MM.1S (cell line): ENCODE data around the gene PIGT.

Source experiments
- EZH2 ChIP-seq: fragments of 300-600 bp; sonication (generic); optimal IDR thresholded peaks from 2 replicates; pipeline ENCODE3; 2017; ENCODE audit warnings: low read depth, mild to moderate bottlenecking, antibody characterized with exemption, low read length, mixed read lengths
- EZH2phosphoT487 ChIP-seq: fragments of 300-600 bp; sonication (generic); IDR thresholded peaks from 2 replicates; pipeline ENCODE4 v1.6.1; 2018; ENCODE audit warnings: antibody characterized with exemption, low read length
- TF ChIP-seq, protein P1 (sequence below): fragments of 300-600 bp; sonication (generic); IDR thresholded peaks from 2 replicates; pipeline ENCODE4 v1.5.1; 2016; ENCODE audit warnings: antibody characterized with exemption, low read length, mixed read lengths

DNA sequence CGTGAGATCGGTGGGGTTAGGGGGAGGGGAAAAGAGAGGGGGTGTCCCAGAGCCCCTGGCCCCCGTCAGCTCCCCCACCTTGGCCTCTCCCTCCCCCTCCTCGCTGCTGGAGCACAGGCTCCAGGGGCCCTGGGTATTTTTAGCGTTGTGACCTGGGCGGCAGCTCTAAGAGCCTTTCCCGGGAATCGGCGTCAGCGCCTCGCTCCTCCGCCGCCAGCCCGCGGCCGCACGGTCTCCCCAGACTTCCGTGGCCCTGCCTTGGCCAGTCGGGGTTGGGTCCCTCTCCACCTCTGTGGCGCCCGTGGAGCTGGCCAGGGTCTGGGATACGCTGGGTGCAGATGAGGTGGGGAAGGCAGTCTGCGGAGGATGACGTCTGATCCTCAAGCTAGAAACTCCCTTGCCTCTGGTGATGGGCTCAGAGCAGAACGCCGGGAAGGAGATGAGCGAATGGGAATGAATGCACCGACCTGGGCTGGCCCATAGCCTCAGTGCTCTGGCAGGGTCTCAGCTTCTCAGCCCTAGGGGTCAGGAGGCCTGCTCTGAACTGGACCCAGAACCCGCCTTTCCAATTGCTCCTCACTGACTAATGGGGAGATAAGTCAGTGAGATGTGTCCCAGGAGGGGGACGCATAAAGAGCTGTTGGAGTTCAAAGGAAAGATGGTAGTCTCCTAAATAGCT is 8.7 kb upstream of the PIGT start:
- TF ChIP-seq EZH2 (no peak), EZH2phosphoT487 (no peak)
- TF ChIP-seq, protein P1, sequence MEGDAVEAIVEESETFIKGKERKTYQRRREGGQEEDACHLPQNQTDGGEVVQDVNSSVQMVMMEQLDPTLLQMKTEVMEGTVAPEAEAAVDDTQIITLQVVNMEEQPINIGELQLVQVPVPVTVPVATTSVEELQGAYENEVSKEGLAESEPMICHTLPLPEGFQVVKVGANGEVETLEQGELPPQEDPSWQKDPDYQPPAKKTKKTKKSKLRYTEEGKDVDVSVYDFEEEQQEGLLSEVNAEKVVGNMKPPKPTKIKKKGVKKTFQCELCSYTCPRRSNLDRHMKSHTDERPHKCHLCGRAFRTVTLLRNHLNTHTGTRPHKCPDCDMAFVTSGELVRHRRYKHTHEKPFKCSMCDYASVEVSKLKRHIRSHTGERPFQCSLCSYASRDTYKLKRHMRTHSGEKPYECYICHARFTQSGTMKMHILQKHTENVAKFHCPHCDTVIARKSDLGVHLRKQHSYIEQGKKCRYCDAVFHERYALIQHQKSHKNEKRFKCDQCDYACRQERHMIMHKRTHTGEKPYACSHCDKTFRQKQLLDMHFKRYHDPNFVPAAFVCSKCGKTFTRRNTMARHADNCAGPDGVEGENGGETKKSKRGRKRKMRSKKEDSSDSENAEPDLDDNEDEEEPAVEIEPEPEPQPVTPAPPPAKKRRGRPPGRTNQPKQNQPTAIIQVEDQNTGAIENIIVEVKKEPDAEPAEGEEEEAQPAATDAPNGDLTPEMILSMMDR: no peak
